Type B pancreatic cell (in vitro differentiated cells): ENCODE measurements around the gene RAP1GAP2. TPM values are rescaled to one million over a fixed set of nuclear protein-coding genes. Genes with fewer than 3 reads are reported as not detected.
"Not testable (repeated sequence)": the region's sequence is repeated elsewhere in the genome, so short reads cannot be mapped to it uniquely, and the experiment has no call there.

Experiments used
- DNase-seq: peaks from one replicate; pipeline ENCODE4 v3.0.0; 2021; ENCODE audit warnings: mixed read lengths; ENCODE audit not compliant: unreplicated experiment; ENCODE audit errors: extremely low spot score
- H3K27ac Mint-ChIP-seq: 2 replicates; pipeline ENCODE4 v1.8.0; 2021; ENCODE audit warnings: mild to moderate bottlenecking, mixed read lengths
- H3K27me3 Mint-ChIP-seq: 2 replicates; pipeline ENCODE4 v1.8.0; 2021; ENCODE audit warnings: mixed read lengths
- H3K36me3 Mint-ChIP-seq: 2 replicates; pipeline ENCODE4 v1.8.0; 2021; ENCODE audit warnings: mixed read lengths
- H3K4me1 Mint-ChIP-seq: one replicate; pipeline ENCODE4 v1.8.0; 2021; ENCODE audit warnings: mixed read lengths; ENCODE audit not compliant: unreplicated experiment
- H3K4me3 Mint-ChIP-seq: 2 replicates; pipeline ENCODE4 v1.8.0; 2021; ENCODE audit warnings: mild to moderate bottlenecking, mixed read lengths
- H3K9me3 Mint-ChIP-seq: 2 replicates; pipeline ENCODE4 v1.8.0; 2021; ENCODE audit warnings: mixed read lengths
- CTCF ChIP-seq: fragments of 200-600 bp; sonication (generic); conservative IDR thresholded peaks from 2 replicates; pipeline ENCODE4 v1.5.0; 2021; ENCODE audit warnings: antibody characterized with exemption, mild to moderate bottlenecking
- total RNA-seq: library from RNA; stranded (reverse); gene quantifications from 2 replicates; pipeline ENCODE4 v1.2.1, GENCODE V29; 2021; ENCODE audit warnings: low replicate concordance

Gene RAP1GAP2
- total RNA-seq, 1 donor from 2014 or later, result 49.7 TPM

GRCh38 chr17:2782055-2782454, 14.2 kb upstream of the RAP1GAP2 start:
- Mint-ChIP-seq H3K9me3 (no peaks in the 10 kb centered on the region), H3K27ac (no peak overlapping the region), H3K36me3 (no peaks in the 10 kb centered on the region), H3K4me1 (peaks cover 6% of the 10 kb centered on the region), H3K4me3 (no peak overlapping the region), H3K27me3 (peaks cover 21% of the 10 kb centered on the region)
- DNase-seq, result no peak
- TF ChIP-seq CTCF, result no peak

- TF ChIP-seq CTCF, result no peak
- Mint-ChIP-seq H3K9me3 (no peaks in the 10 kb centered on the region), H3K4me1 (peaks cover 6% of the 10 kb centered on the region), H3K27ac (no peak overlapping the region), H3K36me3 (no peaks in the 10 kb centered on the region), H3K4me3 (no peak overlapping the region), H3K27me3 (peaks cover 12% of the 10 kb centered on the region)
- DNase-seq, result no peak
Observed at GRCh38 chr17:2783310-2784030, 12.8 kb upstream of the RAP1GAP2 start.

GRCh38 chr17:2784864-2785263, 11.4 kb upstream of the RAP1GAP2 start:
- Mint-ChIP-seq H3K27me3 (peaks cover 3% of the 10 kb centered on the region), H3K9me3 (no peaks in the 10 kb centered on the region), H3K4me3 (no peak overlapping the region), H3K27ac (no peak overlapping the region), H3K36me3 (no peaks in the 10 kb centered on the region), H3K4me1 (peaks cover 6% of the 10 kb centered on the region)
- TF ChIP-seq CTCF, result no peak
- DNase-seq, result no peak

- not testable (repeated sequence) for DNase-seq, H3K4me3 Mint-ChIP-seq, H3K27me3 Mint-ChIP-seq, H3K9me3 Mint-ChIP-seq, H3K36me3 Mint-ChIP-seq, H3K27ac Mint-ChIP-seq, H3K4me1 Mint-ChIP-seq
Observed at GRCh38 chr17:2785376-2785775, 10.9 kb upstream of the RAP1GAP2 start.

- Mint-ChIP-seq H3K4me1 (peaks cover 6% of the 10 kb centered on the region), H3K27ac (no peak overlapping the region)
Observed at GRCh38 chr17:2786176-2786881, 9.9 kb upstream of the RAP1GAP2 start.

More at GRCh38 chr17:2786176-2786881, 9.9 kb upstream of the RAP1GAP2 start:
- Mint-ChIP-seq H3K9me3 (no peaks in the 10 kb centered on the region), H3K4me3 (no peak overlapping the region), H3K27me3 (no peaks in the 10 kb centered on the region), H3K36me3 (no peaks in the 10 kb centered on the region)
- TF ChIP-seq CTCF, result peak; percentile 94
- peak; percentile 94 for DNase-seq
